IPS-11a (cell line): ENCODE results near the gene TEX11.
"Not testable (repeated sequence)": the region's sequence is repeated elsewhere in the genome, so short reads cannot be mapped to it uniquely, and the experiment has no call there.

Experiments
- H3K4me3 ChIP-seq: one replicate; pipeline ENCODE4 v1.5.1; 2013; ENCODE audit warnings: low read depth, low read length, control low read depth

Gene TEX11

DNA sequence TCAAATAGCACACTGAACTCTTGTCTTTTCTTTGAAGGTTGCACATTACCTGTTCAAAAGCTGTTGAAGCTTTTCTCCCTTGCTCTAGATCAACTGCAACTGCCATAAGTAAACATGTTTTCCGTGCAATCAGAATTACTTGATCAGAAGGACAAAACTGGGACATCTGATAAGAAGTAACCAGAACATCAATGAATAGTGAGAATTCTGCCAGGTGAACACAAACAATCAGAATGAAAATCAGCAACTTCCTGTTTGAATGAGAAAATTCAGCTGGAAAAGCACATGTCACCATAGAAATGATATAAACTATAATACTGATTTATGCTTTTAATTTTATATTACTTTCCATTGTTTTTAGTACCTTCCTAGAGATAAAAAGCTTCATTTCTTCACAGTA, 303.2 kb downstream of the TEX11 start:
- no peak overlapping the region for H3K4me3 ChIP-seq

GRCh38 chrX:70592091-70592490, 316.4 kb downstream of the TEX11 start:
- no peak overlapping the region for H3K4me3 ChIP-seq

- H3K4me3 ChIP-seq = not testable (repeated sequence)
These were observed 321.4 kb downstream of the TEX11 start for GRCh38 chrX:70587158-70587557.

GRCh38 chrX:70577442-70577841, 331.1 kb downstream of the TEX11 start:
- H3K4me3 ChIP-seq = no peak overlapping the region

DNA sequence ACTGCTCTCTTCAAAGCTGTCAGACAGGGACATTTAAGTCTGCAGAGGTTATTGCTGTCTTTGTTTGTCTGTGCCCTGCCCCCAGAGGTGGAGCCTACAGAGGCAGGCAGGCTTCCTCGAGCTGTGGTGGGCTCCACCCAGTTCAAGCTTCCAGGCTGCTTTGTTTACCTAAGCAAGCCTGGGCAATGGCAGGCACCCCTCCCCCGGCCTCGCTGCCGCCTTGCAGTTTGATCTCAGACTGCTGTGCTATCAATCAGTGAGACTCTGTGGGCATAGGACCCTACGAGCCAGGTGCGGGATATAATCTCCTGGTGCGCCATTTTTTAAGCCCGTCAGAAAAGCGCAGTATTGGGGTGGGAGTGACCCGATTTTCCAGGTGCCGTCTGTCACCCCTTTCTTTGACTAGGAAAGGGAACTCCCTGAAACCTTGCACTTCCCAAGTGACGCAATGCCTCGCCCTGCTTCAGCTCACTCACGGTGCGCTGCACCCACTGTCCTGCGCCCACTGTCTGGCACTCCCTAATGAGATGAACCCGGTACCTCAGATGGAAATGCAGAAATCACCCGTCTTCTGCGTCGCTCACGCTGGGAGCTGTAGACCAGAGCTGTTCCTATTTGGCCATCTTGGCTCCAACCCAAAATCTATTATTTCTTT, 338.5 kb downstream of the TEX11 start:
- not testable (repeated sequence) for H3K4me3 ChIP-seq

DNA sequence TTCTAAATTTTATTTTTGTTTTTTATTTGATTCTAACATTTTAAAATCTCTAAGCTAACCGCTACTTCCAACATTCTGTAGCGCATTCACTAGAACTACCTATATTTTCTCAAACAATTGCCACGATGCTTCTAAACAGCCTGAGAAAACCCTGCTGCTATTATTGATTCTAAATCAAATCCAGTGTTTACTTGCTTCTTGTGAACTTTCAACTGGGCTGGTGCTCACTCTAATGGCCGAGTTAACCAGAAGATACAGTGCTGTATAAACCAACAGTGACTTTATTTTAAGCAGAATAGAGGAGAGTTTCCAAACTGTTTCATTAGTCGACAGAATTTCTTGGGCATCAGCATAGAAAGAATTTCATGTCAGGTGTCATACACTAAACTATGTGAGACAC, 353.6 kb downstream of the TEX11 start:
- H3K4me3 ChIP-seq = no peak overlapping the region

GRCh38 chrX:70554523-70554922, 354.0 kb downstream of the TEX11 start:
- H3K4me3 ChIP-seq = no peak overlapping the region

DNA sequence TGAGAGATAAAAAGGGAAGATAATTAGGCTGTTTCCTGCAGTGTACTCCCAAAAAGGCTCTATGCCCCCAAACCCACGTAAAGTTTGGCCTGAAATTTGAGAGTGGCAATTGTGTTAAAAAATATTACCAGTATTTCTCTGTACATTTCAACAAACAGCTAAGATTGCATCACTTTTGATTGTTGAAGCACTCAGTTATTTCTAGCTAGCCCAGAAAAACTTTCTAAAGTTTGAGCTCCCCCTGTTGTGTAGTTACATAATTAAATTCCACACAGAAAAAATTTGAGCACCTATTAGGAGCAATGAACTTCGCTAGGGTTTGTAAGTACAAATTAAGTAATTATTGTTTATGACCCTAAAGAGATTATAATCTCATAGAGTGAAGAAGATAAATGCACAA, 354.4 kb downstream of the TEX11 start:
- H3K4me3 ChIP-seq = no peak overlapping the region

DNA sequence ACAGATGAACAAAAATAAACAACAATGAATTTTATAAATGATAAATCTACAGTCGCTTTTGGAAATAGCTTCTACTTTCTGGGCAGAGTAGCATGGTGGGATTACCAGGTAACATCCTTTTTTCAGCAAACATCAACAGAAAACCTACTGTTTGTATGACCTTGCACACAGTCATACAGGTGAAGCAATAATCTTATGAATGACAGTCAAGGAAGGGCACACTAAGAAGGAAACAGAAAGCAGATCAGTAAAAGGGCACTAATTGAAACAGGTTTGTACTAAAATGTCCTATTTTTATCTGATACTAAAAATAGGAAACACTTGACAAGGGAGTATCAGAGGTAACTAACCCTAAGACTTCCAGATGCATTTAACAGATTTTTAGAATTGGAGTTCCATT, 355.0 kb downstream of the TEX11 start:
- H3K4me3 ChIP-seq = no peak overlapping the region

GRCh38 chrX:70552130-70552704, 356.3 kb downstream of the TEX11 start:
- H3K4me3 ChIP-seq = no peak overlapping the region

- H3K4me3 ChIP-seq = no peak overlapping the region
These were observed 359.1 kb downstream of the TEX11 start for GRCh38 chrX:70549429-70549828.

- H3K4me3 ChIP-seq = no peak overlapping the region
These were observed 373.3 kb downstream of the TEX11 start for GRCh38 chrX:70535198-70535597.

DNA sequence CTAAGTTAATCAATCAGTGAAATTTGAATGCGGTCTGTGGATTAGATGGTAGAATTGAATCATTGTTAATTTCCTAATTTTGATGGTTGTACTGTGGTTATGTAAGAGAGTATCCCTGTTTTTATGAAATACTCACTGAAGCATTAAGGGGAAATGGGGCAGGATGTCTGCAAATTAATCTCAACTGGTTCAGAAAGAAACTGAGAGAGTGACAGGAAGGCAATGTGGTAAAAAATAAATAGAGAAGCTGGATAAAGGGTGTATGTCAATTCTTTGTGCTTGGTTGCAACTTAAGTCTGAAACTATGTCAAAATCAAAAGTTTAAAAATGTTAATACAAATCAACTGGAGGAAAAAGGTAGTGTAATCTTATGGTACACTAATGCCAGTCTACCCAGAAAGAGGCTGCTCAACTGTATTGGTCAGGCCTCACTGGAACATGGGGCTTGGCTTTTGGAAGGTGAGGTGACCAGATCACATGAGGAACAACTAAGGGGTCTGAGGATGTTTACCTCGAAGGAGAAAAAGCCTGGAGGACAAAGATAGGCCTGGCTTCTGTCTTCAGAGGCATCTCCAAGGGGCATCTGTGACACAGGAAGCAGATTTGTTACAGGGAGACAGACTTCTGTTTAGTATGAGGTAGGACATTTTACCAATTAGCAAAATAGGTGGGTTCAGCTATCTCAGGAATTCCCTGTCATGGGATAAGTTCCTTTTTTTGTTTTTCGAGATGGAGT, 380.7 kb downstream of the TEX11 start:
- H3K4me3 ChIP-seq = no peak overlapping the region

- H3K4me3 ChIP-seq = no peak overlapping the region
These were observed 381.5 kb downstream of the TEX11 start for GRCh38 chrX:70527053-70527452.

DNA sequence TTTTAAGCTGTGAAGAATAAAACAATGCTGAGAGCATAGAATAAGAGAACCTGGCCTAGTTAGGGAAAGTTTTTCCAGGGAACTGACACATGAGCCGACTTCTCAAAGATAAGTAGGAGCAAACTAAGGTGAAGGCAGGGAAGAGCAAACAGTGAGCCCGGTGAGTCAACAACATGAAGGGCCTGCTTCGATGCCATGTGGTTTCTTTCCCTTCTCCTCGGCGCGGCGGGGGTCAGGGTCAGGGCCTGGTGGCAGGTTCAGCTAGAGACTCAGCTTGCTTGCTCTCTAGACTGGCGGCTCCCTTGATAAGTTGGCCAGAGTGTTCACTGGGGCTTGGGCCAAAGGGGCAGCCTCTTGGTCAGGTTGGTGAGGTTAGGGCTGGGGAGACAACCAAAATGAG, 382.8 kb downstream of the TEX11 start:
- H3K4me3 ChIP-seq = no peak overlapping the region

- not testable (repeated sequence) for H3K4me3 ChIP-seq
These were observed 392.8 kb downstream of the TEX11 start for GRCh38 chrX:70515692-70516091.

DNA sequence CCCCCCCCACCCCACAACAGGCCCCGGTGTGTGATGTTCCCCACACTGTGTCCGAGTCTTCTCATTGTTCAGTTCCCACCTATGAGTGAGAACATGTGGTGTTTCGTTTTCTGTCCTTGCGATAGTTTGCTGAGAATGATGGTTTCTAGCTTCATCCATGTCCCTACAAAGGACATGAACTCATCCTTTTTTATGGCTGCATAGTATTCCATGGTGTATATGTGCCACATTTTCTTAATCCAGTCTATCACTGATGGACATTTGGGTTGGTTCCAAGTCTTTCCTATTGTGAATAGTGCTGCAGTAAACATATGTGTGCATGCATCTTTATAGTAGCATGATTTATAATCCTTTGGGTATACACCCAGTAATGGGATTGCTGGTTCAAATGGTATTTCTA, 393.2 kb downstream of the TEX11 start:
- H3K4me3 ChIP-seq = not testable (repeated sequence)

DNA sequence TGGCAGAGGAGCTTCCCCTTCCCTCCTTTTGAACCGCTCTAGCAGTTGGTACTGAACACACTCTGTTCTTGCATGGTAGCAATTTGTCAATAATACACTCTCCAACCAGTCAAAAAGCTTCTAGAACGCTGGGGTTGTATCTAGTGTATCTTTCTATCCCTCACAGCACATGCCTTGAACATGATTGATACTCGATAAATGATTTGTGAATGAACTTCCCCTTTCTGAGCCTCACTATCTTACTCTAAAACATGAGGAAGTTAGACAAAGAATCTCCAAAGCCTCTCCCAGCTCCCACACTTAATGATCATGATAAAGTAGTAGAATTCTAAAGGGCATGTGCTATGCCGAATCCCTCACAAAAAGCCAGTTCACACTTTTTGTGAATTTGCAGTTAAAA, 399.4 kb downstream of the TEX11 start:
- H3K4me3 ChIP-seq = no peak overlapping the region

- no peak overlapping the region for H3K4me3 ChIP-seq
These were observed 400.1 kb downstream of the TEX11 start for GRCh38 chrX:70508296-70508911.

- H3K4me3 ChIP-seq = no peak overlapping the region
These were observed 403.1 kb downstream of the TEX11 start for GRCh38 chrX:70505451-70505841.

DNA sequence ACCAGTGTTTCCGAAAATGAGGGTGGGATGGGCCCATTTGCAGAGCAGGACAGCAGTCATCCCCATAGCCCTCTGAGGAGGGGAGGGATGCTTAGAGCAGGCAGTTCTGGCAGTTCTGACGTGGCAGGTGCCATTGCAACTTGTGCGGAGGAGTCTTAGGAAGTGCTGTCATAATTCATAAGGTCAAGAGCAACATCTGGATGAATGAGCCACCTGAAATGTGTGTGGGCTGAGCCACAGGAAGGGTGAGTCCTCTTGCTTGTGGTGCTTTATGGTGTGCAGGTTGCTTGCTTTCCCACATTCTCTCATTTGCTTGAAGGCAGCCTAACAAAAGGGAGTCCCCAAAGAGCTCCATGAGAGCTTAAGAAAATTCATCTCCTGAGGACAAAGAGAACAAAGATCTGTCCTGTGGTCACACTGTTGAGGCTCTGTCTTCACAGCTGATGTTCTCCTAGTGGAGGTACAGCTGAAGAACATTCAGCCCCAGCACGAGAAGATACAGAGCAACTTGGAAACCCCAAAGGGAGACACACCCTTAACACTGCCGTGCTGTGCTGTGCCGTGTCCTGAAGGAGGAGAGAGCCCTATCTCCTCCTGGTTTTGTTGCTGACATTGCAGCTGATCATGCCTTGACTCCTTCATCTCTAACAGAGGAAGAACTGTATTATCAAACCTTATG, 403.6 kb downstream of the TEX11 start:
- no peak overlapping the region for H3K4me3 ChIP-seq
